HEK293T (cell line): ENCODE measurements around the gene TENT5A.
A peak's percentile ranks its signal among the peaks of the same experiment; 100 is the strongest.

Source experiments
- CTCF ChIA-PET: fragments of 350-600 bp; formaldehyde crosslinking; extraction: SDS; loops from one replicate; lab custom pipeline; 2021; ENCODE audit warnings: antibody characterized with exemption, inconsistent platforms; lab: Yijun Ruan, JAX
- POLR2A ChIA-PET: fragments of 350-600 bp; formaldehyde crosslinking; extraction: SDS; loops from one replicate; lab custom pipeline; 2020; ENCODE audit warnings: antibody characterized with exemption, inconsistent platforms; lab: Yijun Ruan, JAX
- DNase-seq: peaks from one replicate; pipeline ENCODE4 v3.0.0; 2012; ENCODE audit warnings: mixed read lengths; ENCODE audit errors: extremely low spot score
- ARNT ChIP-seq: fragments of 450-650 bp; IDR thresholded peaks from 2 replicates; pipeline ENCODE4 v1.6.1; 2017; ENCODE audit warnings: mild to moderate bottlenecking
- BHLHE40 ChIP-seq: fragments of 450-650 bp; IDR thresholded peaks from 2 replicates; pipeline ENCODE4 v1.6.1; 2016; ENCODE audit warnings: mild to moderate bottlenecking, moderate library complexity, borderline replicate concordance
- CTBP1 ChIP-seq: fragments of 450-650 bp; IDR thresholded peaks from 2 replicates; pipeline ENCODE4 v1.6.1; 2016; ENCODE audit warnings: borderline replicate concordance
- ELF4 ChIP-seq: fragments of 450-650 bp; IDR thresholded peaks from 2 replicates; pipeline ENCODE4 v1.6.1; 2017; ENCODE audit warnings: antibody characterized with exemption
- FOXA1 ChIP-seq: fragments of 450-650 bp; IDR thresholded peaks from 2 replicates; pipeline ENCODE4 v1.6.1; 2016; ENCODE audit warnings: mild to moderate bottlenecking
- FOXK2 ChIP-seq: fragments of 450-650 bp; IDR thresholded peaks from 2 replicates; pipeline ENCODE4 v1.6.1; 2016; ENCODE audit warnings: mild to moderate bottlenecking
- FOXM1 ChIP-seq: fragments of 450-650 bp; IDR thresholded peaks from 2 replicates; pipeline ENCODE4 v1.6.1; 2017; ENCODE audit warnings: mild to moderate bottlenecking, borderline replicate concordance
- HDGF ChIP-seq: fragments of 450-650 bp; IDR thresholded peaks from 2 replicates; pipeline ENCODE4 v1.6.1; 2017; ENCODE audit warnings: antibody characterized with exemption, borderline replicate concordance
- L3MBTL2 ChIP-seq: fragments of 450-650 bp; conservative IDR thresholded peaks from 2 replicates; pipeline ENCODE4 v1.6.1; 2016; ENCODE audit warnings: mild to moderate bottlenecking
- LEF1 ChIP-seq: fragments of 450-650 bp; IDR thresholded peaks from 2 replicates; pipeline ENCODE4 v1.6.1; 2017; ENCODE audit warnings: mild to moderate bottlenecking, borderline replicate concordance
- NFRKB ChIP-seq: fragments of 450-650 bp; IDR thresholded peaks from 2 replicates; pipeline ENCODE4 v1.6.1; 2016; ENCODE audit warnings: mild to moderate bottlenecking, moderate library complexity
- PKNOX1 ChIP-seq: fragments of 450-650 bp; IDR thresholded peaks from 2 replicates; pipeline ENCODE4 v1.6.1; 2016
- SP1 ChIP-seq: fragments of 450-650 bp; IDR thresholded peaks from 2 replicates; pipeline ENCODE4 v1.6.1; 2017
- SUZ12 ChIP-seq: fragments of 450-650 bp; IDR thresholded peaks from 2 replicates; pipeline ENCODE4 v1.6.1; 2016; ENCODE audit warnings: mild to moderate bottlenecking
- TARDBP ChIP-seq: fragments of 450-650 bp; IDR thresholded peaks from 2 replicates; pipeline ENCODE4 v1.6.1; 2016
- ZNF384 ChIP-seq: fragments of 450-650 bp; IDR thresholded peaks from 2 replicates; pipeline ENCODE4 v1.6.1; 2016

TENT5A gene

DNA sequence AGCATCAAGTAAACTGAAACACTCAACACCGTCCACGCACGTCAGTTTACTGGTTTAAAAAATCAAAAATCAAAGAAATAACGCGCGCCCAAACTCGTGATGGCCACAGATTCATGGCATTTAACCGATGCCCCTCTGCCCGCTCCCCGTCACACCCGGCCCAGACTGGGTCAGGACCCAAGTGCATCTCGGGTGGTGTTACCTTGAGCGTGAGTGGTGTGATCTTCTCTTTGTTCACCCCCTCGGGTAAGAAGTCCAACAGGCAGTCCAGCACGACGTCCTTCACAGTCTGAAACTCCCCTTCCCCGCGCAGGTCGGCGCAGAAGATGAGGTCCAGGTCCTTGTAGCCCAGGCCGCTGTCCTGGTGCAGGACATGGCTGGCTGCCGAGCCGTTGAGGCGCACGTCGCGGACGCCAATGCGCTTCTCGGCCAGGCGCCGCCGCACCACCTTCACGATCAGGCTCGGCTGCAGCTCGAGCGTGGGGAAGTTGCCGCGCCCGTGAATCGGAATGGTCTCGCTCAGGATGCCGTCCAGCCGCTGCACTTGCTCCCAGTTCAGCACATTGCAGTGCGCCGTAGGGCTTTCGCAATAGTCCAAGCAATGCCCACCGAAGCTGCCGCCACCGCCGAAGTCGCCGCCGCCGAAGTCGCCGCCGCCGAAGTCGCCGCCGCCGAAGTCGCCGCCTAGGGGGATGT is 945 bp downstream of the TENT5A start:
- no peak for TF ChIP-seq BHLHE40
- TF ChIP-seq ELF4, result no peak
- no peak for TF ChIP-seq TARDBP
- no peak for TF ChIP-seq FOXK2
- TF ChIP-seq HDGF, result no peak
- no peak for TF ChIP-seq FOXM1
- TF ChIP-seq ARNT, result no peak
- no peak for TF ChIP-seq SP1

DNA sequence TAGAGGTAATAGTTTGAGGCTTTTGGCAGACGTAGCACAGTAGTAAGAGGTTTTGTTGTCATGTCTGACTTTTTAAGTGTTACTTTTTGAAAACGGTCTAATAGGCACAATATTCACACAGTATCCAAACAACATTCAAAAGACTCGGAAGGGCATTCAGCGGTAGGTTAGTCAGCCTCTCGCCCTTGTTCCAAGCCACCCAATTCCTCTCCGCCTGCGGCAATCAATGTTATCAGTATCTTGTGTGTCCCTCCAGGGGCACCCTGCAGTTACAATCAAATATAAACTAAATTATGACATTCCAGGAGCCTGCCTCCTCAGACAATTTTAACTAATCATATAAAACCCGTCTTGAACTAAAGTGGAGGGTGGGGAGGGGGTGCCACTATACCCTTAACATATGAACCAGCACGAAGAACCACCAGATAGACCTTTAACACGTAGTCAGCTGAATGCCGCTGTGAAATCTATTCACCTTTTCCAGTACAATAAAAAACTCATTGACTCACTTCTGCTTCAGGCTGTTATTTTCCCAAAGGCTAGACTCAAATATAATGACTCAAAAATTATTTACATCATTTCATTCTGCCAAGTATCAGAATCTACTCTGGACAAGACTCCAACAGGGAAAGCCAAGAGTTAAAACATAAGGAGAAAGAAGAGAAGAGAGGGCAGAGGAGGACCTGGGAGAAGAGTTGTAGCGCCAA is 1.6 kb downstream of the TENT5A start:
- DNase-seq, result peak; percentile 24
- TF ChIP-seq HDGF, result no peak
- TF ChIP-seq CTBP1, result no peak
- no peak for TF ChIP-seq ZNF384
- no peak for TF ChIP-seq ARNT
- no peak for TF ChIP-seq LEF1
- TF ChIP-seq FOXA1, result no peak
- no peak for TF ChIP-seq FOXK2
- no peak for TF ChIP-seq L3MBTL2
- TF ChIP-seq TARDBP, result no peak
- TF ChIP-seq NFRKB, result no peak
- ChIA-PET POLR2A (interaction anchor here (0.8 kb wide), 1 partner anchor 176 kb away, joined by 3 read pairs; no protein-coding TSS in a partner anchor), CTCF (interaction anchor here (0.6 kb wide), 1 partner anchor 30 kb away, joined by 3 read pairs; no protein-coding TSS in a partner anchor)

More for the DNA sequence above, 945 bp downstream of the TENT5A start:
- DNase-seq, result peak; percentile 19
- ChIA-PET POLR2A (interaction anchor here (0.8 to 1.0 kb wide), 4 partner anchors 10 to 393 kb away, joined by 3 to 4 read pairs (median 3); no protein-coding TSS in a partner anchor), CTCF (interaction anchor here (0.6 to 0.7 kb wide), 2 partner anchors 18 to 29 kb away, joined by 3 to 4 read pairs; no protein-coding TSS in a partner anchor)

GRCh38 chr6:81750200-81750599 is 2.3 kb downstream of the TENT5A start:
- DNase-seq, result no peak
- CTCF ChIA-PET, result no interaction called here

GRCh38 chr6:81749707-81750106 is 2.8 kb downstream of the TENT5A start:
- CTCF ChIA-PET, result no interaction called here
- TF ChIP-seq NFRKB (no peak), LEF1 (no peak), SP1 (no peak), FOXA1 (no peak), ELF4 (no peak), ARNT (no peak), TARDBP (no peak), PKNOX1 (no peak), BHLHE40 (no peak), ZNF384 (no peak), HDGF (no peak)
- DNase-seq, result no peak
- POLR2A ChIA-PET, result no interaction called here

More at GRCh38 chr6:81750200-81750599, 2.3 kb downstream of the TENT5A start:
- no peak for TF ChIP-seq ELF4
- TF ChIP-seq FOXA1, result no peak
- no peak for TF ChIP-seq LEF1
- TF ChIP-seq CTBP1, result no peak
- no peak for TF ChIP-seq HDGF
- TF ChIP-seq SUZ12, result no peak
- no peak for TF ChIP-seq FOXM1
- POLR2A ChIA-PET, result no interaction called here

GRCh38 chr6:81748994-81749393 is 3.5 kb downstream of the TENT5A start:
- TF ChIP-seq TARDBP (no peak), HDGF (no peak), FOXA1 (no peak)
- DNase-seq, result no peak
- POLR2A ChIA-PET, result no interaction called here

DNA sequence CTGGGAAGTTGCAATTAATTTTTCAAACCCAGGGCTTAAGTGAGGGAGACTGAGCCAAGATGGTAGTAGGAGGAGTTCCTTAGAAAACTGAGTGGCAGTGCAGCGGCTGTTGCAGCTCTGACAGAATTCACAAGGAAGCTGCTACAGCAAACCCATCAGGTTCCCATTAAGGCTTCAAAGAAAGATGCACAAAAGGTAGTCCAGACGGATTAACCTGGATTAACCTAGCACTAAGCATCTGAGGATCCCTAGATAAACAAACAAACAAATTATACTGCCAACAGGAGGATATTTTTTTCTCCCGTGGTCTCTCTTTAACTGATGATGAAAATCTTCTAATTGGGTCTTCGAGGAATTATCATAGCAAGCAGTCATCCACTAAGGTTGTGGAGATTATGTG is 5.2 kb downstream of the TENT5A start:
- TF ChIP-seq FOXM1 (no peak), TARDBP (no peak), LEF1 (no peak), HDGF (no peak), ELF4 (no peak), FOXA1 (no peak), BHLHE40 (no peak), SUZ12 (no peak), ARNT (no peak), NFRKB (no peak), L3MBTL2 (no peak), PKNOX1 (no peak), SP1 (no peak), ZNF384 (no peak), CTBP1 (no peak), FOXK2 (no peak)
- CTCF ChIA-PET, result no interaction called here

More at GRCh38 chr6:81748994-81749393, 3.5 kb downstream of the TENT5A start:
- CTCF ChIA-PET, result no interaction called here

More for the DNA sequence above, 5.2 kb downstream of the TENT5A start:
- no peak for DNase-seq
- POLR2A ChIA-PET, result no interaction called here
